MM.1S (cell line): ENCODE results near the gene MGAT1.
A peak's percentile ranks its signal among the peaks of the same experiment; 100 is the strongest.

Experiments used
- DNase-seq: peaks from one replicate; pipeline ENCODE4 v3.0.0-alpha.2; 2015
- H2AFZ ChIP-seq: fragments of 300-600 bp; sonication (generic); 2 replicates; pipeline ENCODE4 v1.6.0; 2016; ENCODE audit warnings: antibody characterized with exemption, low read length
- H3F3A ChIP-seq: fragments of 300-600 bp; sonication (generic); 2 replicates; pipeline ENCODE4 v1.6.1; 2016; ENCODE audit warnings: mild to moderate bottlenecking, antibody characterized with exemption, low read length, moderate library complexity, mixed read lengths; ENCODE audit not compliant: insufficient read depth
- H3K27ac ChIP-seq: fragments of 300-600 bp; sonication (generic); 2 replicates; pipeline ENCODE4 v1.5.1; 2016; ENCODE audit warnings: mild to moderate bottlenecking, low read length
- H3K27me3 ChIP-seq: fragments of 300-600 bp; sonication (generic); replicated peaks from 2 replicates; pipeline ENCODE4 v1.6.0; 2016; ENCODE audit warnings: low read length; ENCODE audit not compliant: insufficient read depth
- H3K36me3 ChIP-seq: fragments of 300-600 bp; sonication (generic); replicated peaks from 2 replicates; pipeline ENCODE4 v1.6.1; 2016; ENCODE audit warnings: mild to moderate bottlenecking, low read length, mixed read lengths; ENCODE audit not compliant: insufficient read depth
- H3K4me1 ChIP-seq: fragments of 300-600 bp; sonication (generic); 2 replicates; pipeline ENCODE4 v1.6.1; 2016; ENCODE audit warnings: low read length, mixed read lengths
- H3K4me2 ChIP-seq: fragments of 300-600 bp; sonication (generic); 2 replicates; pipeline ENCODE4 v1.6.0; 2016; ENCODE audit warnings: low read depth, low read length
- H3K4me3 ChIP-seq: fragments of 300-600 bp; sonication (generic); 2 replicates; pipeline ENCODE4 v1.5.1; 2016; ENCODE audit warnings: low read length, mixed read lengths
- H3K79me2 ChIP-seq: fragments of 300-600 bp; sonication (generic); 2 replicates; pipeline ENCODE4 v1.6.1; 2016; ENCODE audit warnings: mixed run types, low read length, mixed read lengths
- H3K9ac ChIP-seq: fragments of 300-600 bp; sonication (generic); 2 replicates; pipeline ENCODE4 v1.6.1; 2016; ENCODE audit warnings: low read length, mixed read lengths
- H3K9me2 ChIP-seq: fragments of 300-600 bp; sonication (generic); replicated peaks from 2 replicates; pipeline ENCODE4 v1.6.1; 2016; ENCODE audit warnings: mild to moderate bottlenecking, low read length, mixed read lengths; ENCODE audit not compliant: insufficient read depth
- H3K9me3 ChIP-seq: fragments of 300-600 bp; sonication (generic); replicated peaks from 2 replicates; pipeline ENCODE4 v1.6.1; 2016; ENCODE audit warnings: mild to moderate bottlenecking, low read length, mixed read lengths; ENCODE audit not compliant: insufficient read depth
- H4K20me1 ChIP-seq: fragments of 300-600 bp; sonication (generic); 2 replicates; pipeline ENCODE4 v1.6.1; 2016; ENCODE audit warnings: mild to moderate bottlenecking, low read length, moderate library complexity, mixed read lengths; ENCODE audit not compliant: insufficient read depth
- CTCF ChIP-seq: fragments of 300-600 bp; sonication (generic); IDR thresholded peaks from 2 replicates; pipeline ENCODE4 v1.5.1; 2016; ENCODE audit warnings: antibody characterized with exemption, low read length, mixed read lengths
- EZH2 ChIP-seq: fragments of 300-600 bp; sonication (generic); optimal IDR thresholded peaks from 2 replicates; pipeline ENCODE3; 2017; ENCODE audit warnings: low read depth, mild to moderate bottlenecking, antibody characterized with exemption, low read length, mixed read lengths
- EZH2phosphoT487 ChIP-seq: fragments of 300-600 bp; sonication (generic); IDR thresholded peaks from 2 replicates; pipeline ENCODE4 v1.6.1; 2018; ENCODE audit warnings: antibody characterized with exemption, low read length

The MGAT1 gene

GRCh38 chr5:180823346-180823745 lies 20.7 kb upstream of the MGAT1 start:
- Histone ChIP-seq H3K4me1 (peaks cover 25% of the 10 kb centered on the region), H4K20me1 (no peaks in the 10 kb centered on the region), H3K4me2 (no peak overlapping the region), H3K9me3 (no peaks in the 10 kb centered on the region), H3K9ac (no peak overlapping the region), H3K27me3 (no peaks in the 10 kb centered on the region), H3K79me2 (no peaks in the 10 kb centered on the region), H2AFZ (no peak overlapping the region), H3K36me3 (no peaks in the 10 kb centered on the region), H3K9me2 (no peaks in the 10 kb centered on the region), H3K27ac (no peak overlapping the region), H3F3A (peaks cover 18% of the 10 kb centered on the region), H3K4me3 (no peak overlapping the region)
- no peak for DNase-seq
- no peak for TF ChIP-seq EZH2phosphoT487
- TF ChIP-seq CTCF: no peak
- TF ChIP-seq EZH2: no peak

- Histone ChIP-seq H3K4me1 (peaks cover 42% of the 10 kb centered on the region), H3K27me3 (no peaks in the 10 kb centered on the region), H3K36me3 (no peaks in the 10 kb centered on the region), H4K20me1 (no peaks in the 10 kb centered on the region), H2AFZ (peak overlapping the region; percentile 17; the same call in 1 of the 2 replicates), H3F3A (peaks cover 30% of the 10 kb centered on the region), H3K27ac (peak overlapping the region; percentile 93), H3K79me2 (no peaks in the 10 kb centered on the region), H3K4me2 (peak overlapping the region; percentile 75), H3K9me3 (no peaks in the 10 kb centered on the region), H3K9me2 (no peaks in the 10 kb centered on the region), H3K4me3 (peak overlapping the region; percentile 38), H3K9ac (peak overlapping the region; percentile 58)
- no peak for DNase-seq
- no peak for TF ChIP-seq EZH2
- no peak for TF ChIP-seq EZH2phosphoT487
- no peak for TF ChIP-seq CTCF
Measured at GRCh38 chr5:180821538-180821937, 18.9 kb upstream of the MGAT1 start.

- Histone ChIP-seq H3K27me3 (no peaks in the 10 kb centered on the region), H3K79me2 (no peaks in the 10 kb centered on the region), H3K36me3 (no peaks in the 10 kb centered on the region), H2AFZ (0 out of 2 replicates have a peak overlapping the region, but pooled peaks have one; percentile 2), H3K4me2 (peak overlapping the region; percentile 75), H3K9ac (peak overlapping the region; percentile 58), H4K20me1 (no peaks in the 10 kb centered on the region), H3K9me2 (no peaks in the 10 kb centered on the region), H3F3A (peaks cover 35% of the 10 kb centered on the region), H3K27ac (peak overlapping the region; percentile 93), H3K9me3 (no peaks in the 10 kb centered on the region), H3K4me3 (peak overlapping the region; percentile 38; the same call in 1 of the 2 replicates), H3K4me1 (peaks cover 49% of the 10 kb centered on the region)
- peak; percentile 94 for DNase-seq
- TF ChIP-seq EZH2phosphoT487 (no peak), EZH2 (no peak), CTCF (no peak)
Measured at GRCh38 chr5:180820788-180821321, 18.2 kb upstream of the MGAT1 start.
